Measurements from ENCODE around the gene EVC.

- TF ChIP-seq CTCF (IDR thresholded peaks at IDR 0.05), result no peak
- no peak for TF ChIP-seq POLR2A (IDR thresholded peaks at IDR 0.05)
These were observed 42.4 kb downstream of the EVC start for GRCh38 chr4:5753366-5753765.
